ENCODE measurements around the gene TIA1. TPM values are rescaled to one million over a fixed set of nuclear protein-coding genes. Genes with fewer than 3 reads are reported as not detected.

Gene TIA1
- total RNA-seq, 2 experiments from 2014 or later, result 81.8 to 93.8 TPM

DNA sequence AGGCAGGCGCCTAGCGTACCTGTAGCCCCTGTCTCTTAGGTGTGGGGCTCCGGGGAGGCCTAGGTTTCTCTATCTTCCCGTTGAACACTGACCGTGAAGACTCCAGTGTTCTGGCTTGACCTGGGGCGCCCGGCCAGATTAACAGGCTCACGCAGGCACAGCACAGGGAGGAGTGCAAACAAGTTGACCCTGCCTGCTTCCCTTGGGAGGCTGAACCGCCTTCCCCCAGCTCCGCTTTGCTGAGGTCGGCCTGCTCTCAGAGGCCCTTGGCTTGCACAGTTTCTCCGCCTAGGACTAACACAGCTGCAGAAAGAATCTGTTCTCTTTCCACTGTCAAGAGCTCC is 10.1 kb upstream of the TIA1 start:
- H3K9me3 Mint-ChIP-seq, result no peaks in the 10 kb centered on the region
- H3K27ac Mint-ChIP-seq, result no peak overlapping the region
- H3K4me3 Mint-ChIP-seq, result peak overlapping the region; percentile 77
- ATAC-seq (no peak), DNase-seq (no peak)
- ChIA-PET CTCF (interaction anchor here (0.7 to 1.5 kb wide), 6 partner anchors 9 to 345 kb away, joined by 3 to 6 read pairs (median 4); partner anchors contain the start of gene C2orf42), POLR2A (interaction anchor here (0.7 to 2.4 kb wide), 11 partner anchors 12 to 126 kb away, joined by 3 to 26 read pairs (median 4); partner anchors contain the start of genes C2orf42, FAM136A and SNRPG)
- H3K36me3 Mint-ChIP-seq (ENCODE audit: low read depth), result peaks cover 4% of the 10 kb centered on the region
- peaks cover 39% of the 10 kb centered on the region for H3K4me1 Mint-ChIP-seq (ENCODE audit: low read depth)
- no peaks in the 10 kb centered on the region for H3K27me3 Mint-ChIP-seq
- TF ChIP-seq, protein P1, sequence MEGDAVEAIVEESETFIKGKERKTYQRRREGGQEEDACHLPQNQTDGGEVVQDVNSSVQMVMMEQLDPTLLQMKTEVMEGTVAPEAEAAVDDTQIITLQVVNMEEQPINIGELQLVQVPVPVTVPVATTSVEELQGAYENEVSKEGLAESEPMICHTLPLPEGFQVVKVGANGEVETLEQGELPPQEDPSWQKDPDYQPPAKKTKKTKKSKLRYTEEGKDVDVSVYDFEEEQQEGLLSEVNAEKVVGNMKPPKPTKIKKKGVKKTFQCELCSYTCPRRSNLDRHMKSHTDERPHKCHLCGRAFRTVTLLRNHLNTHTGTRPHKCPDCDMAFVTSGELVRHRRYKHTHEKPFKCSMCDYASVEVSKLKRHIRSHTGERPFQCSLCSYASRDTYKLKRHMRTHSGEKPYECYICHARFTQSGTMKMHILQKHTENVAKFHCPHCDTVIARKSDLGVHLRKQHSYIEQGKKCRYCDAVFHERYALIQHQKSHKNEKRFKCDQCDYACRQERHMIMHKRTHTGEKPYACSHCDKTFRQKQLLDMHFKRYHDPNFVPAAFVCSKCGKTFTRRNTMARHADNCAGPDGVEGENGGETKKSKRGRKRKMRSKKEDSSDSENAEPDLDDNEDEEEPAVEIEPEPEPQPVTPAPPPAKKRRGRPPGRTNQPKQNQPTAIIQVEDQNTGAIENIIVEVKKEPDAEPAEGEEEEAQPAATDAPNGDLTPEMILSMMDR (IDR thresholded peaks at IDR 0.05), result no peak
- intact Hi-C loops (cut with micrococcal nuclease), result no loop called here

DNA sequence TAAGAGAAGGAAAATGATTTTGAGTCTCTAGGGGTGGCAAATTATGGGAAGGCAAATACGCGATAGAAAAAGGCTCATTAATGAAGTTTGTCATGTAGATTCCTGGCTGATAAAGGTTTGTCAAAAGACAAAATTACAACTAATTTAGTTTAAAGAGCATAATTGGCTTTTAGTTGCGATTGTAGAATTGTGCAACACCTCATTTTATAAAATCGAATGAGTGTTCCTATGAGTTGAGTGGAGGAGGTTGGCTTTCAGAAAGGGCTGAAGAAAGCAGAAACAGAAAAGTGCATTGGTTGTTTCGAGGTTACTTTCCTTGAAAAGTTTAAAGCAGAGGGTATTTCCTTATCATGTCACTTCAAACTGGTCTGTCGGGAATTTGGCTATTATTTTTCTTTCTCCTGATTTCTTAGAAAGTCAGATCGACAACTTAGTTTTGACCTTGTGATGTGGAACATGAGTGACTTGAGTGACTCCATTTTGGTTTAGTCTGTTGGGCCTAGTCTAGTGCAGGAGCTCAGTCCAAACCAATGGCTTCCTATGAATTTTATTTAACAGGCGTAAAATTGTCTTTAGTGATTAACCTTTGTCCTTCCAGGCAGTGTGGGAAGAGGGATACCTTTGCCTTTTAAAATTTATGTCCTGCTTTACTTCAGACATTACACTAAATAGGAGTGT is 7.3 kb upstream of the TIA1 start:
- DNase-seq (no peak), ATAC-seq (no peak)
- TF ChIP-seq, protein P1 (IDR thresholded peaks at IDR 0.05), result no peak
- intact Hi-C loops (cut with micrococcal nuclease), result no loop called here
- Mint-ChIP-seq H3K27ac (no peak overlapping the region), H3K36me3 (ENCODE audit: low read depth) (peaks cover 2% of the 10 kb centered on the region), H3K9me3 (no peaks in the 10 kb centered on the region), H3K27me3 (no peaks in the 10 kb centered on the region), H3K4me3 (no peak overlapping the region), H3K4me1 (ENCODE audit: low read depth) (peaks cover 24% of the 10 kb centered on the region)
- ChIA-PET CTCF (interaction anchor here (0.8 to 1.9 kb wide), 3 partner anchors 9 to 74 kb away, joined by 3 to 5 read pairs (median 3); no protein-coding TSS in a partner anchor), POLR2A (no interaction called here)

DNA sequence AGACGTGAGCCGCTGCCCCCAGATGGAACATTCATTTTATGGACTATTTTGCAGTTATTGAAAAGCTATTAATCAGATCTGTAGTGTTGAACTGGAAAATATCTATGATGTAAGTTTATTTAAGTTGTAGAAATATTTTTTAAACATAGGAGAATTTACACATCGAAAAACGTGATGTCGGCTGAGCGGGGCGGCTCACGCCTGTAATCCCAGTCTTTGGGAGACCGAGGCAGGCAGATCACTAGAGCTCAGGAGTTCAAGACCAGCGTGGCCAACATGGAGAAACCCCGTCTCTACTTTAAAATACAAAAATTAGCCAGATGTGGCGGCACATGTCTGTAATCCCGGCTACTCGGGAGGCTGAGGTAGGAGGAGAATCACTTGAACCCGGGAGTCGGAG is 2.0 kb upstream of the TIA1 start:
- H3K27me3 Mint-ChIP-seq, result peaks cover 2% of the 10 kb centered on the region
- H3K27ac Mint-ChIP-seq, result no peak overlapping the region
- intact Hi-C loops (cut with micrococcal nuclease), result no loop called here
- H3K9me3 Mint-ChIP-seq, result no peaks in the 10 kb centered on the region
- ChIA-PET POLR2A (interaction anchor here (0.6 kb wide), 1 partner anchor 42 kb away, joined by 3 read pairs; no protein-coding TSS in a partner anchor), CTCF (no interaction called here)
- DNase-seq (no peak), ATAC-seq (no peak)
- peaks cover 8% of the 10 kb centered on the region for H3K4me1 Mint-ChIP-seq (ENCODE audit: low read depth)
- TF ChIP-seq, protein P1 (IDR thresholded peaks at IDR 0.05), result no peak
- H3K4me3 Mint-ChIP-seq, result no peak overlapping the region
- H3K36me3 Mint-ChIP-seq (ENCODE audit: low read depth), result peaks cover 18% of the 10 kb centered on the region

- Mint-ChIP-seq H3K4me3 (peak overlapping the region; percentile 93), H3K4me1 (ENCODE audit: low read depth) (peaks cover 31% of the 10 kb centered on the region), H3K36me3 (ENCODE audit: low read depth) (peaks cover 24% of the 10 kb centered on the region), H3K27me3 (peaks cover 2% of the 10 kb centered on the region), H3K27ac (peak overlapping the region; percentile 97), H3K9me3 (no peaks in the 10 kb centered on the region)
- DNase-seq, result no peak
- POLR2A ChIA-PET, result interaction anchor here (0.7 to 1.9 kb wide), 7 partner anchors 11 to 57 kb away, joined by 3 to 13 read pairs (median 5); partner anchors contain the start of genes C2orf42, PCYOX1 and SNRPG
- TF ChIP-seq, protein P1 (IDR thresholded peaks at IDR 0.05), result no peak
- no peak for ATAC-seq
- CTCF ChIA-PET, result interaction anchor here (1.0 to 1.3 kb wide), 2 partner anchors 9 to 57 kb away, joined by 3 to 4 read pairs; partner anchors contain the start of gene C2orf42
- intact Hi-C loops (cut with micrococcal nuclease), result loop anchor here (2.0 to 5.0 kb wide), 2 partner anchors 57 to 335 kb away; partner anchors contain the start of gene C2orf42
Measured at GRCh38 chr2:70247364-70248180, 856 bp downstream of the TIA1 start.

Data from activated CD8-positive, alpha-beta T cell treated with anti-CD3 and anti-CD28 coated beads for 36 hours (primary cell).